Sigmoid colon (tissue), 4 donors: Measurements from ENCODE around the gene ZNF324B.

Experiments used
- EP300 ChIP-seq, 4 donors: sonication (generic); formaldehyde crosslinking; IDR thresholded peaks; one replicate each; pipeline ENCODE4 v1.6.1; 2017; ENCODE audit warnings: antibody characterized with exemption in 4 of 4
- POLR2A ChIP-seq, 2 donors: fragments of 450-650 bp; IDR thresholded peaks; one replicate each; pipeline ENCODE4 v1.6.1; 2016; ENCODE audit warnings: antibody characterized with exemption in 2 of 2, mild to moderate bottlenecking in 2 of 2, moderate library complexity in 2 of 2
- POLR2AphosphoS5 ChIP-seq, 4 donors: sonication (generic); formaldehyde crosslinking; IDR thresholded peaks; one replicate each; pipeline ENCODE4 v1.6.1; 2017; ENCODE audit warnings: antibody characterized with exemption in 4 of 4
- TF ChIP-seq, protein P1 (sequence below), 4 experiments: fragments of 450-650 bp in 3 of 4; fragments of 200-600 bp in 1 of 4; IDR thresholded peaks; one replicate each; pipeline ENCODE4 v1.5.1; 2016 to 2019; ENCODE audit warnings: antibody characterized with exemption in 4 of 4, mild to moderate bottlenecking in 3 of 4, moderate library complexity in 2 of 4

DNA sequence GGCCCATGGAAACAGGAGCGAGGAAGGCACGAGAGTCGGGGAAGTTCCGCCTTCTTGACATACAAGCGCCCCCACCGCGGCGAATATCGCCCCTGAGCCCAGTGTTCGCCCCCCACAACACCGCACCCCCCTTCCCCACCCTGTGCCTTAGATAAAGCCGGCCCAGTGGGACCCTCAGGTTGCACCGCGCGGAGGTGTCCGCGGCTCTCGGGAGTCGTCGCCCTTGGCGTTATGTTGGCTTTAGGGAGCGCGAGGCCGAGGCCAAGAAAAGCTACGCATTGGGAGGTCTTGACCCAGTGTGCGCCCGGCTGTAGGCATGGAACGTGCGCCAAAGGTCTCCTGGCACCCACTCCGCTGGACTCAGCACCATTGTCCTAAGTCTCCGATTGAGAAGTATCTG is 10.9 kb upstream of the ZNF324B start:
- TF ChIP-seq, protein P1, sequence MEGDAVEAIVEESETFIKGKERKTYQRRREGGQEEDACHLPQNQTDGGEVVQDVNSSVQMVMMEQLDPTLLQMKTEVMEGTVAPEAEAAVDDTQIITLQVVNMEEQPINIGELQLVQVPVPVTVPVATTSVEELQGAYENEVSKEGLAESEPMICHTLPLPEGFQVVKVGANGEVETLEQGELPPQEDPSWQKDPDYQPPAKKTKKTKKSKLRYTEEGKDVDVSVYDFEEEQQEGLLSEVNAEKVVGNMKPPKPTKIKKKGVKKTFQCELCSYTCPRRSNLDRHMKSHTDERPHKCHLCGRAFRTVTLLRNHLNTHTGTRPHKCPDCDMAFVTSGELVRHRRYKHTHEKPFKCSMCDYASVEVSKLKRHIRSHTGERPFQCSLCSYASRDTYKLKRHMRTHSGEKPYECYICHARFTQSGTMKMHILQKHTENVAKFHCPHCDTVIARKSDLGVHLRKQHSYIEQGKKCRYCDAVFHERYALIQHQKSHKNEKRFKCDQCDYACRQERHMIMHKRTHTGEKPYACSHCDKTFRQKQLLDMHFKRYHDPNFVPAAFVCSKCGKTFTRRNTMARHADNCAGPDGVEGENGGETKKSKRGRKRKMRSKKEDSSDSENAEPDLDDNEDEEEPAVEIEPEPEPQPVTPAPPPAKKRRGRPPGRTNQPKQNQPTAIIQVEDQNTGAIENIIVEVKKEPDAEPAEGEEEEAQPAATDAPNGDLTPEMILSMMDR (IDR thresholded peaks at IDR 0.05): no peak
- TF ChIP-seq POLR2AphosphoS5 (IDR thresholded peaks at IDR 0.05): no peak
- TF ChIP-seq POLR2A (IDR thresholded peaks at IDR 0.05): no peak
- no peak for TF ChIP-seq EP300 (IDR thresholded peaks at IDR 0.05)
